ENCODE results near the gene TICAM2.

- TF ChIP-seq POLR2A (IDR thresholded peaks at IDR 0.05; ENCODE audit: low read length) (no peak), HMGXB4 (CRISPR knock-in tag; IDR thresholded peaks at IDR 0.05; ENCODE audit: borderline replicate concordance) (no peak), MYC (IDR thresholded peaks at IDR 0.05; ENCODE audit: borderline replicate concordance, low read length) (no peak), RAD21 (conservative IDR thresholded peaks at IDR 0.05 in 1 of 2, IDR thresholded peaks at IDR 0.05 in 1 of 2) (no peak), CTCF (IDR thresholded peaks at IDR 0.05) (no peak), EP300 (IDR thresholded peaks at IDR 0.05) (no peak), CEBPB (IDR thresholded peaks at IDR 0.05) (no peak), REST (IDR thresholded peaks at IDR 0.05) (no peak), SMC3 (IDR thresholded peaks at IDR 0.05) (no peak), RCOR1 (IDR thresholded peaks at IDR 0.05; ENCODE audit: low read depth, low read length) (no peak), PBX3 (IDR thresholded peaks at IDR 0.05) (no peak)
These were observed 24.2 kb upstream of the TICAM2 start for GRCh38 chr5:115626445-115626823.

Data from A549 (cell line).